Ramos (cell line): Measurements from ENCODE around the gene ARHGAP5.

ENCODE experiments used
- in situ Hi-C: fragments of 300-500 bp; cut with MboI; formaldehyde crosslinking; loops from one replicate; pipeline ENCODE4 v1.14.3; 2022; ENCODE audit warnings: low sequenced_read_pairs; ENCODE audit not compliant: unreplicated experiment

The ARHGAP5 gene

GRCh38 chr14:32142754-32143437 lies 65.8 kb downstream of the ARHGAP5 start:
- in situ Hi-C loops = no loop called here

- in situ Hi-C loops = no loop called here
These were observed 73.3 kb downstream of the ARHGAP5 start for GRCh38 chr14:32150392-32150791.

GRCh38 chr14:32166029-32166428 lies 88.9 kb downstream of the ARHGAP5 start:
- in situ Hi-C loops = no loop called here

- in situ Hi-C loops = no loop called here
These were observed 89.8 kb downstream of the ARHGAP5 start for GRCh38 chr14:32166924-32167323.

GRCh38 chr14:32167907-32168306 lies 90.8 kb downstream of the ARHGAP5 start:
- in situ Hi-C loops = no loop called here

GRCh38 chr14:32169191-32169590 lies 92.1 kb downstream of the ARHGAP5 start:
- in situ Hi-C loops = no loop called here

- in situ Hi-C loops = no loop called here
These were observed 94.4 kb downstream of the ARHGAP5 start for GRCh38 chr14:32171469-32171868.

GRCh38 chr14:32183151-32184058 lies 106.3 kb downstream of the ARHGAP5 start:
- in situ Hi-C loops = no loop called here

GRCh38 chr14:32185097-32185496 lies 108.0 kb downstream of the ARHGAP5 start:
- in situ Hi-C loops = no loop called here

GRCh38 chr14:32186248-32186647 lies 109.1 kb downstream of the ARHGAP5 start:
- in situ Hi-C loops = no loop called here

GRCh38 chr14:32189811-32190210 lies 112.7 kb downstream of the ARHGAP5 start:
- in situ Hi-C loops = no loop called here

GRCh38 chr14:32190673-32191072 lies 113.6 kb downstream of the ARHGAP5 start:
- in situ Hi-C loops = no loop called here

GRCh38 chr14:32192712-32193373 lies 115.7 kb downstream of the ARHGAP5 start:
- in situ Hi-C loops = no loop called here

- in situ Hi-C loops = no loop called here
These were observed 116.4 kb downstream of the ARHGAP5 start for GRCh38 chr14:32193532-32193931.

GRCh38 chr14:32195636-32196035 lies 118.5 kb downstream of the ARHGAP5 start:
- in situ Hi-C loops = no loop called here

- in situ Hi-C loops = no loop called here
These were observed 120.8 kb downstream of the ARHGAP5 start for GRCh38 chr14:32197919-32198318.

- in situ Hi-C loops = no loop called here
These were observed 123.5 kb downstream of the ARHGAP5 start for GRCh38 chr14:32200368-32201192.

- in situ Hi-C loops = no loop called here
These were observed 124.2 kb downstream of the ARHGAP5 start for GRCh38 chr14:32201193-32201815.

- in situ Hi-C loops = no loop called here
These were observed 124.8 kb downstream of the ARHGAP5 start, which contains the start of gene RNU6-7 for GRCh38 chr14:32201816-32202490. Gene RNU6-7, plus strand, starts transcription at chr14:32202045.
